ENCODE data around the gene STARD13. TPM values are rescaled to one million over a fixed set of nuclear protein-coding genes. Genes with fewer than 3 reads are reported as not detected.

Gene STARD13
- total and polyA plus RNA-seq, 2 donors (not counting 1 experiment from before 2014, with no cell fraction given) = 0.06 to 0.22 TPM

GRCh38 chr13:33129886-33130285 lies 155.7 kb downstream of the STARD13 start:
- intact Hi-C loops (cut with micrococcal nuclease) = no loop called here

More at GRCh38 chr13:33129886-33130285, 155.7 kb downstream of the STARD13 start:
- Histone ChIP-seq H3K36me3 (replicated peaks in 1 of 2; ENCODE audit: control extremely low read depth in 1 of 2, control insufficient read depth in 1 of 2, extremely low read depth in 1 of 2, insufficient read depth in 2 of 2, low read length in 1 of 2) (no peaks in the 10 kb centered on the region), H3K4me2 (replicated peaks; ENCODE audit: low read depth, low read length, poor library complexity, severe bottlenecking) (no peak overlapping the region), H4K20me1 (ENCODE audit: control insufficient read depth, insufficient read depth, low read length, poor library complexity, severe bottlenecking) (no peaks in the 10 kb centered on the region), H2AFZ (ENCODE audit: insufficient read depth, low read depth, low read length, poor library complexity, severe bottlenecking) (no peak overlapping the region), H3K27ac (ENCODE audit: low read length in 2 of 2) (no peak overlapping the region), H3K9ac (ENCODE audit: low read length) (no peak overlapping the region), H3K4me3 (ENCODE audit: control extremely low read depth in 1 of 5, extremely low read depth in 1 of 5, insufficient read depth in 1 of 5, low read depth in 2 of 5, low read length in 4 of 5) (no peak overlapping the region), H3K4me1 (ENCODE audit: control insufficient read depth in 2 of 2, insufficient read depth in 2 of 2, low read length in 2 of 2) (no peaks in the 10 kb centered on the region), H3K27me3 (replicated peaks in 1 of 4; ENCODE audit: control extremely low read depth in 1 of 4, control insufficient read depth in 3 of 4, insufficient read depth in 4 of 4, low read length in 3 of 4) (no peaks in the 10 kb centered on the region), H3K9me3 (ENCODE audit: control extremely low read depth in 1 of 3, control insufficient read depth in 2 of 3, insufficient read depth in 1 of 3, low read length in 2 of 3) (peaks cover 0 to 6% (median 2%) of the 10 kb centered on the region in 3 donors), H3K79me2 (ENCODE audit: control insufficient read depth, insufficient read depth, low read length) (no peaks in the 10 kb centered on the region)
- ChIA-PET CTCF (no interaction called here), POLR2A (no interaction called here)
- H3K27ac Mint-ChIP-seq = no peak overlapping the region
- no peaks in the 10 kb centered on the region for H3K4me1 Mint-ChIP-seq
- DNase-seq = no peak
- no peaks in the 10 kb centered on the region for H3K27me3 Mint-ChIP-seq
- no peaks in the 10 kb centered on the region for H3K9me3 Mint-ChIP-seq (ENCODE audit: insufficient read depth)
- no peak for TF ChIP-seq CTCF (IDR thresholded peaks at IDR 0.05)
- no peak for TF ChIP-seq EZH2 (IDR thresholded peaks at IDR 0.05; ENCODE audit: borderline replicate concordance, insufficient read depth, low read depth, low read length, poor library complexity, severe bottlenecking)
- H3K4me3 Mint-ChIP-seq = no peak overlapping the region
- ATAC-seq (ENCODE audit: low read depth) = no peak
- 95% methylated on average over 20 of the region's 20 CpGs for WGBS (ENCODE audit: insufficient coverage)

Data from B cell (primary cell).